Stimulated activated CD8-positive, alpha-beta memory T cell treated with anti-CD3 and anti-CD28 coated beads, Interleukin-2, amount 100 ng/mL, for 48 hours (primary cell): Measurements from ENCODE around the gene PAPLN.
"Not testable (repeated sequence)": the region's sequence is repeated elsewhere in the genome, so short reads cannot be mapped to it uniquely, and the experiment has no call there.

Experiments used
- DNase-seq, 2 donors: peaks; one replicate each; pipeline ENCODE4 v3.0.0-alpha.2; 2020; ENCODE audit warnings: low read depth in 2 of 2

PAPLN gene

GRCh38 chr14:73237219-73237785 lies at the start of gene PAPLN:
Gene PAPLN, plus strand, starts transcription at chr14:73237506. Its CDS starts 2,273 bp downstream, at chr14:73239779.
- DNase-seq: no peak

- no peak for DNase-seq
These were observed 48.8 kb upstream of the PAPLN start for GRCh38 chr14:73188501-73188911.

GRCh38 chr14:73189651-73190050 lies 47.7 kb upstream of the PAPLN start:
- no peak for DNase-seq

GRCh38 chr14:73191441-73191840 lies 45.9 kb upstream of the PAPLN start:
- no peak for DNase-seq

GRCh38 chr14:73194306-73194705 lies 43.0 kb upstream of the PAPLN start:
- not testable (repeated sequence) for DNase-seq

GRCh38 chr14:73198253-73198652 lies 39.1 kb upstream of the PAPLN start:
- DNase-seq: no peak

- DNase-seq: no peak
These were observed 33.8 kb upstream of the PAPLN start for GRCh38 chr14:73203527-73203926.

GRCh38 chr14:73207615-73208014 lies 29.7 kb upstream of the PAPLN start:
- DNase-seq: no peak

- no peak for DNase-seq
These were observed 28.9 kb upstream of the PAPLN start for GRCh38 chr14:73208390-73208789.

- no peak for DNase-seq
These were observed 28.5 kb upstream of the PAPLN start for GRCh38 chr14:73208846-73209245.

- DNase-seq: no peak
These were observed 27.4 kb upstream of the PAPLN start for GRCh38 chr14:73209953-73210352.

- no peak for DNase-seq
These were observed 25.9 kb upstream of the PAPLN start for GRCh38 chr14:73211251-73212040.

GRCh38 chr14:73216030-73216429 lies 21.3 kb upstream of the PAPLN start:
- no peak for DNase-seq

GRCh38 chr14:73217411-73217810 lies 19.9 kb upstream of the PAPLN start:
- no peak for DNase-seq

GRCh38 chr14:73220061-73220460 lies 17.2 kb upstream of the PAPLN start:
- no peak for DNase-seq

GRCh38 chr14:73220634-73221033 lies 16.7 kb upstream of the PAPLN start:
- DNase-seq: no peak

GRCh38 chr14:73221945-73222344 lies 15.4 kb upstream of the PAPLN start:
- DNase-seq: no peak

GRCh38 chr14:73223049-73223448 lies 14.3 kb upstream of the PAPLN start:
- DNase-seq: no peak

GRCh38 chr14:73225496-73225895 lies 11.8 kb upstream of the PAPLN start:
- DNase-seq: no peak

- no peak for DNase-seq
These were observed 9.2 kb upstream of the PAPLN start for GRCh38 chr14:73227812-73228781.

GRCh38 chr14:73230051-73230450 lies 7.3 kb upstream of the PAPLN start:
- DNase-seq: no peak
